RPMI8226 (cell line): ENCODE results near the gene UTP11.

Source experiments
- DNase-seq: peaks from one replicate; pipeline ENCODE4 v3.0.0-alpha.2; 2015

The UTP11 gene

DNA sequence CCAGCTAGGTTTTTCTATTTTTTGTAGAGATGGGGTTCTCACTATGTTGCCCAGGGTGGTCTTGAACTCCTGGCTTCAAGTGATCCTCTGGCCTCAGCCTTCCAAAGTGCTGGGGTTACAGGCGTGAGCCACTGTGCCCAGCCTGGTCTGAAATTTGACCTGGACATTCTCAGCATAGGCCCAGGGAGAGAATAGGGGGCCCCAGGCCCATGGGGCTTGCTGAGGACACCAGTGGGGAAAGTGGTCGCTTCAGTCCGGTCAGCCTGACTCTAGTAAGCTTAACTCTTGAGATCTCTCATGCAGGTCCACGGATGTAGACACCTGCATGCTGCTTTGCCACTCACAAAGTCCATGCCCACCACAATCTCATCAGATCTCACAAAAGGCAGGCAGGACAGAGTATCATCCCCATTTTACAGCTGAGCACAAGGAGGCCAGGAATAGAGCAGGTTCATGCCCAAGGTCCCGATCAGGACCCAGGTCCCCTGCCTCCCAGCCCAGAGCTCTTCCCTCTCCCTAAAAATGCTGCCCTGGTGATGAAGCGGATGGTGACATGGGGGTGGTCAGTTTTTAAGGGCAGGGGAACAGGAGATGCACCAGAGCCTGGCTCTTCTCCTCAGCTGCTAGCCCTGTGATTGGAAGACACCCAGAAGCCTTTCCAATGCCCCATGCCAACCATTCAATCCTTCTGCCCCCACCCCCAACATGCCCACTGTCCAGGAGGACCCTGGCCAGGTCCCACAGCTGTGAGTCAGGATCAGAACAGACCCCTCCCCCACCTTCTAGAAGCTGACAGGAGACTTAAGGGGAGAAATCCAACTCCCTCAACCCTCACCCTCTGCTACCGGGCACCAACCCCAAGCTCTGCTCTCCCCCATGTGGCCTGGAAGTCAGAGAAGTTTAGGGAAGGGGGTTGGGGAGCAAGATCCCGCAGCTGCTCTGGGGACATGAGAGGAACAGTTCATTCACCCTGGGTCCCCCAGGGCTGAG lies 9.0 kb upstream of the UTP11 start:
- no peak for DNase-seq

DNA sequence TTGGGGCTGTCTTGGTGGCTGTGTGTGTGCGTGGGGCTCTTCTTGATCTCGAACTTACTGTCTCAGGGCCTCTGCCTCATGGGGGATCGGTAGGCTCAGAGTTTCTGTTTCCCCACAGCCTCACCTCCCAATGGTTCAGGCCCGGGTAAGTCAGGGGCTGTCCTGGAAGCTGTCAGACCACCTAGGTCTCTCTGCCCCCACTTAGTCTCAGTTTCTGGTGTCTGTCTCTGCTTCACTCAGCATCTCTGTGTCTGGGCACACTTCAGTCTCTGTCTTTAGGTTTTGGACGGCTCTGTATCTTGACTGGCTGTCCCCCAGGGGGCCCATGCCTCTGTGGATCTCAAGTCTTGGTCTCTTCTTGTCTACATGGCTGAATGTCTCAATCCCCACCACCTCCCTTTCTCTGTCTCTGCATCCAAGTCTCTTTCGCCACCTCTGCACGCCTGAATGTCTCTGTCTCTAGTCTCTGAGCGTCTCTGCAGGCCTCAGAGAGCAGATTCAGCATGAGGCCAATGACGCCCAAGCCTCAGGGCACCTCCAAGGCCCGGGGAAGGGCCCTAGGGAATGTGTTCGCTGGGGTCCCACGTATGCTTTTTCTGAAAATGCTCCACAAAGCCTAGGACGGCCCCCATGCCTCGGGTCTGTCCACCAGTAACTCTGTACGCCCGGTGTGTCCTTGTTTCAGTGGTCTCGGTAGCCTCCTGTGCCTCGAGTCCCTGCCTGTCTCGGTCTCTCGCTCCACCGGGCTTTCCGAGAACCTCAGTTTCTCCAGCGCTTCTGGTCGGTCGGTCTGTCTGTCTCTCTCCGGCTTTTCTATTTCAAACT lies 8.0 kb upstream of the UTP11 start:
- no peak for DNase-seq

DNA sequence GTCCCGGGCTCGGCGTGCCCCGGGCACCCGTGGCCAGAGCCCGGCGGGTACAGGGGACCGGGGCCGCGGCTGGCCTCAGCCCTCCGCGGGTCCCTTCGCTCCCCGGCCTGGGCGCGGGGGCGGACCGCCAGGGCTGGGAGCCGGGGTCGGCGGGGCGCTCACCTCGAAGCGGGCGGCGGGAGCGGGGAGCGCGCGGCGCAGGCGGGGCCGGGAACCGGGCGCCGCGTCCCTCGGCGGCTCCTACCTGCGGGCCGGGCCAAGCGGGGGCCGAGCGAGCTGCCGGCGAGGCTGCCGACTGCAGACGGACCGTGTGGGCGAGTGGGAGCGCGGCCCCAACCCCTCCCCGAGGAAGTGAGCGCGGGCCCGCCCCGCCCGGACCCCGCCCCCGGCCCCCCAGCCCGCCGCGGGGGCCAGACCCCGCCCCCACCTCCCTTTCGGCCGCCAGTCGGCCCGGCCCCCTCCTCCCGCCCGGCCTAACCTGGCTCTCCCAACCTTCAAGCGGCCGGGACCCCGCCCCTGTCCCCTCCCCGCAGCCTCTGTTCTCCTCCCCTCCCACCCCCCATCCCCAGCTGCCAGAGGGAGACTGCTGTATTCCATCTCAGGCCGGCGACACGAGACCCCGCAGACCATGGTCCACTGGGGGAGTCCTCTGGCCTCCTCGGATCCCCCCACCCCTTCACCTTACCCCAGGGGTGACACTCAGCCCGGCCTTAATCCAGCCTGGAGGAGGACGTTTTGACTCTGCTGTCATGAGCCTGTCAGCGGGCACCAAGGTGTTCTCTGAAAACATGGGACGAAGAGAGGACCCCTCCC lies 7.1 kb upstream of the UTP11 start, which contains the start of gene FHL3:
TSS of gene FHL3 (minus strand) at position 320 of the 813 bp plus-strand sequence. CDS start 6,102 bp downstream, outside the sequence.
- peak; percentile 47 for DNase-seq

DNA sequence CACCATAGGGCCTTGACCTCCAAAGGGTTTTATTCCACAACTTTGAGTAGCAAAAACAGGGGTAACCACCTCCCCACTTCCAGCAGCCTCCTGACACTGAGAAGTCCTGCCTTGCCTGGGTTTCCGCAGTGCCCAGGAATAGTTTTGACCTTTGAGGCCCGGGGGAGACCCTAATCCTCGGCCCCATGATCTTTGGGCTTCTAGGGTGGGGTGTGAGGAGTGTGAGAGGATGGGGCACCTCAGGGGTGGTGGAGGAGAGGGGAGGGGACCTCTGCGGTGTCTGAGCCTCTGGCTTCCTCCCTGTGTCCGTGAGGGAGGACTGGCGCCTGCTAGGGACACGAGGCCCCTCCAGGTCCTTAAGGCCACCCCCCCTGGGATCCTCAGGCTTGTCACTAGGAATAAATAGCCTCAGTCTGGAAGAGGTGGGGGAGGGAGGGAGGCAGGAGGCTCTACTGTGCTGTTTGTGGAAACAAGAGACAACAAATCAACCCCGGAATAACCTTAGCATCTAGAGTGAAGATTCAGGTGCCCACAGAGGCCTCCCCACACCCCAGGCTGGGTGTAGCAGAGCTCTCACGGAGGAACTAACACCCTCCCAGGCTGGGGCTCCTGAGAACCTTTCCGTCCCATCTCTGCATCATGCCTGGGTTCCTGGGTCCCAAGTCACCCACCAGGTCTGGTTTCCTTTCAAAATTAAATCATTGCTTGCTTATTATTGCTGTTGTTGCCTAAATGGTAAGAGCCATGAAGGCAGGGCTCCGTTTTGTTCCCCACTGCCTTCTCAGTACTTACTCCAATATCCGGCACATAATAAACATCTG lies 6.3 kb upstream of the UTP11 start:
- no peak for DNase-seq

DNA sequence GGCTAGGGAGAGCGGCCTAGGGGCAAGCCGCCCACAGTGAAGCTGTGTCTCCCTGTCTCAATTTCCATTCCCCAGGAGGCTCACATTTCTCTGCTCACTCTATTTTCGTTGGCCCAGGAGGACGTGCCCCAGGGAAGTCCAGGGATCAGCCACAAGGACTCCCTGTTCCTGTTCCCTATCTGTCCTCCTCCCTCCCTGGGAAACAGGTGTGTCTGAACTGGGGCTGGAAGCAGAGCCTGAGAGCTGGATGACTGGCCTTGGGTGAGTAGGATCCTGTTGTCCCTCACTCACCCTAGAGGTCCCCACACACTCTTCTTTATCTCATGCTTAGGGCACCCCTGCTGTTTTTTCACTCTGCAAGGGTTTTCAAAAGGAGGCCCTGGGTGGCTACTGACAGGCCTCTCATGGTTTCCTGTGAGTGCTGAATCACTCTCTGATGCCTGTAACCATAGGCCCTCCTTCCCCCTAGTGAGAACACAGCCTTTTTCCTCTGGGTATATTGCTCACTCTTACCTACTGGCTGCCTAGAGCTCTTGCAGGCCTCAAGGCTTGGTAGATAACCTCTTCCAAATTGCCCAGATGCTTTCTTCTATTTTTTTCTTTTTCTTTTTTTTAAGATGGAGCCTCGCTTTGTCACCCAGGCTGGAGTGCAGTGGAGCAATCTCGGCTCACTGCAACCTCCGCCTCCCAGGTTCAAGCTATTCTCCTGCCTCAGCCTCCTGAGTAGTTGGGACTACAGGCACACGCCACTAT lies 3.3 kb upstream of the UTP11 start:
- DNase-seq = no peak

- DNase-seq = no peak
Observed at GRCh38 chr1:38009841-38010180, 2.7 kb upstream of the UTP11 start.

DNA sequence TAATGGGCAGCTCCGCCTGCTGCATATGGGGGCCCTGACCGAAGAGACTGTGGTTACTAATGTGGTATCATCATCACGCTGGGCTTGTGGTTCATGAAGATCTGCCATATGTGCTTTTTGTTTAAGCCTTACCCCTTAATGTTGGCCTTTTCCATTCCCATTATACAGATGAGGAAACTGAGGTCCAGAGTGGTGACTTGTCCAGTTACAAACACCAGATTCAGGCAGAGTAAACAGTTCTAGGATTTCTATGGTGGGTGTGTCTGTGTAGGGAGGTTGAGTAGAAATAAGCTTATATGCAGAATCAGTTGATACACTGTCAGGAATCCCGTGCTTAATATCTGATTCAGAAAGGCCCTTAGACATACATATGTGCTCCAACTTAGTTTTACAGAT lies 691 bp downstream of the UTP11 start:
- no peak for DNase-seq

DNA sequence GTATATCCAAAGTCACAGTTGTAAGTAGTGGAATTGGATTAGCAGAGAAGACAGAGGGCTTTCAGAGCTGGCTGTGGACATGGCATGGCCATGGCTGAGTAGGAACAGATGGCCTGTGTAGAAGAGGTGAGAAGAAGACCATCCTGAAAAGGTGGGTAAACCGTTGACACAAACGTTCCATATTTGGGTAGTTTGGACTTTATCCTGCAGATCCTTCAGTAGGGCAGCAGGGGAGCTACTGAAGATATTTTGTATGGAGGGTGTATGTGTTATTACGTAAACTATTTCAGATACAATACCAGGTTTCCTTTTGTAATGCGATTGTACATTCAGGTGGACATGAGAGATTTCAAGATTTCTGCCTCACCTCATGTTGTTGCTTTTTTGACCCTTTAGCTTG lies 1.6 kb downstream of the UTP11 start:
- DNase-seq = no peak

- no peak for DNase-seq
Observed at GRCh38 chr1:38014724-38015424, 2.3 kb downstream of the UTP11 start.

- no peak for DNase-seq
Observed at GRCh38 chr1:38015978-38016725, 3.6 kb downstream of the UTP11 start.

GRCh38 chr1:38018864-38019343 lies 6.4 kb downstream of the UTP11 start:
- DNase-seq = peak; percentile 26

GRCh38 chr1:38020396-38020795 lies 7.9 kb downstream of the UTP11 start:
- no peak for DNase-seq

DNA sequence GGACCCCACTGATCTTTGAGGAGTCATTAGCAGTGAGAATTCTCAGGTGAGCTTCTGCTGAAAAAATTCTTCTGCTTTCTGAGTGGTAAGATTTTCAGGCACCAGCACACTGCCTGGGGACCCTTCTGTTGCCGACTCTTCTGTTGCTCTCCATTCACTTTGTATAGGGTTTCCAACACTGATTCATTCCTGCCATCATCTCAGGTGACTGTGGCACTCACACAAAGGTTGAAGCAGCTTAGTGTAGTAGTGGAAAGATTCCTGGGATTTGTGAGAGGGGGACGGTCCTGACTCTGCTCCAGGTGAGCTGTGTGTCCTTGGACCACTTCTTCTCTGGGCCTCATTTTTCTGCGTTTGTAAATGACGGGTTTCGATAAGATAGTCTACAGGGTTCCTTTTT lies 9.4 kb downstream of the UTP11 start:
- no peak for DNase-seq

DNA sequence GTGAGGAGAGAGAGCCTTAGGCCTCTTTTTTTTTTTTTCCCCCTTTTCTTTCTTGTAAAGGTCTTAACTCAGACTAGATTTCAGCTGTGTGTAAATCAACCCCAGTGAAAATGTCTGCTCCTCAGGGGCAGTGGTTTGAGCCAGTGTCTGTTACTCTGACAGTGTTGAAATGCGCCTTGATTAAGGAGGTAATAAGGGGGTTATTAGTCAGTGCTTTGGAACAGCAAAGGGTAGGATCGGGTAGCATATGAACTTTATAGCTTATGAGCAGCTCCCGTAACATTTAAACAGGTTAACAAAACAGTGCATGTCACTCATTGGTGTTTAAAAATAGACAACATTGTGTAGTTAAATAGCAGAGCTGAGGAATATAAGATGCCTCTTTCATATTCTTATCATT lies 10.3 kb downstream of the UTP11 start:
- no peak for DNase-seq

- no peak for DNase-seq
Observed at GRCh38 chr1:38025233-38025632, 12.7 kb downstream of the UTP11 start.

DNA sequence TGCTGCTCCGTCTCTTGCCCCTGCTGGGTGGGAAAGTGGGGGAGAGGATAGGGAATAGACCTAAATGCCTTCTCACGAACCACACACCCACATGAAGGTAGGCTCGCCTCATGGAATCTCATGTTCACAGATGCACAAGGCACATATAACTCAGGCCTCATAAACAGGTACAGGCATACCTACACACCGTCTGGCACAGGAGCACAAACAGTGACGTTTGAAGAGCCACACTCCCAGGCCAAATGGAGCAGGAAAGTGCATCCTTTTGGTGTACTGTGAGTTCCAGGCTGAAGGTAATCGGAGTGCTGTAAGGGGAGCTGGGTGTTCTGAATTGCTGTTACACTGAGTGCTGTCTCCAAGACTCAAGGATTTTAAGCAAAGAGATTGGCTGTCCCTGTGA lies 13.1 kb downstream of the UTP11 start:
- DNase-seq = no peak

DNA sequence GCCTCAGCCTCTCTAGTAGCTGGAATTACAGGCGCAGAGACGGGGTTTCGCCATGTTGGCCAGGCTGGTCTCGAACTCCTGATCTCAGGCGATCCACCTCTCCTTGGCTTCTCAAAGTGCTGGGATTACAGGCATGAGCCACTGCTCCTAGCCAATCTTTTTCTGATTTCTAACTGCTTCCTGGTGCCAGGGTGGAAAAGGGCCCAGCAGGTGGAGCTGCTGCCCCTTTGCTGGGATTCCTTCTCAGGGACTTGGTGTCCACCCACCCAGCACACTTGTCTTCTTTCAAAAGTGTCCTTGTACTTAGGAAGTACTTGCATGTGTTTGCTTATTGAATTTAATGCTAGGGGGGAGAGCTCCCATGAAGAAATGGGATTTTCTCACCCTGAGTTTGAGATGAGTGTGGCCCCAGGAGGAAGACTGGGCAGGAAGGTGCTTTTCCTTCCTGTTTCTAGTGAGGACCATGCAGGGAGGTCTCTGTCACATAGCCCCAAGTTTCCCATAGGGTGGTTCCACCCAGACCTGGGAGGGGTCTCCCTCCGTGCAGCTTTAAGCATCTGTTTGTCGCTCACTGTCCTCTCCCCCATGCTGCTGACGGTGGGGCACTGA lies 14.2 kb downstream of the UTP11 start:
- peak; percentile 56 for DNase-seq

GRCh38 chr1:38027201-38028104 lies 14.9 kb downstream of the UTP11 start:
- DNase-seq = no peak
